GM10248 (cell line): Measurements from ENCODE around the gene TSPAN18.

Experiments used
- CTCF ChIA-PET: fragments of 300-600 bp; sonication (Branson Sonifier 250); formaldehyde crosslinking; extraction: SDS; loops from one replicate; lab custom pipeline; 2021; ENCODE audit warnings: antibody characterized with exemption; lab: Yijun Ruan, JAX
- POLR2A ChIA-PET: fragments of 350-650 bp; sonication (Branson Sonifier 250); formaldehyde crosslinking; extraction: SDS; loops from one replicate; lab custom pipeline; 2020; ENCODE audit warnings: antibody characterized with exemption; lab: Yijun Ruan, JAX
- DNase-seq: peaks from one replicate; pipeline ENCODE4 v3.0.0; 2012; ENCODE audit errors: extremely low spot score
- CTCF ChIP-seq: IDR thresholded peaks from 2 replicates; pipeline ENCODE4 v1.5.1; 2012; ENCODE audit warnings: mild to moderate bottlenecking, low read depth; ENCODE audit errors: extremely low read depth, missing control alignments, control extremely low read depth

The TSPAN18 gene

GRCh38 chr11:44949160-44950030, 222.6 kb downstream of the TSPAN18 start:
- peak; percentile 6 for TF ChIP-seq CTCF
- POLR2A ChIA-PET = no interaction called here
- CTCF ChIA-PET = interaction anchor here (1.0 to 24.4 kb wide), 4 partner anchors 9 to 154 kb away, joined by 3 to 899 read pairs (median 4); no protein-coding TSS in a partner anchor
- no peak for DNase-seq

DNA sequence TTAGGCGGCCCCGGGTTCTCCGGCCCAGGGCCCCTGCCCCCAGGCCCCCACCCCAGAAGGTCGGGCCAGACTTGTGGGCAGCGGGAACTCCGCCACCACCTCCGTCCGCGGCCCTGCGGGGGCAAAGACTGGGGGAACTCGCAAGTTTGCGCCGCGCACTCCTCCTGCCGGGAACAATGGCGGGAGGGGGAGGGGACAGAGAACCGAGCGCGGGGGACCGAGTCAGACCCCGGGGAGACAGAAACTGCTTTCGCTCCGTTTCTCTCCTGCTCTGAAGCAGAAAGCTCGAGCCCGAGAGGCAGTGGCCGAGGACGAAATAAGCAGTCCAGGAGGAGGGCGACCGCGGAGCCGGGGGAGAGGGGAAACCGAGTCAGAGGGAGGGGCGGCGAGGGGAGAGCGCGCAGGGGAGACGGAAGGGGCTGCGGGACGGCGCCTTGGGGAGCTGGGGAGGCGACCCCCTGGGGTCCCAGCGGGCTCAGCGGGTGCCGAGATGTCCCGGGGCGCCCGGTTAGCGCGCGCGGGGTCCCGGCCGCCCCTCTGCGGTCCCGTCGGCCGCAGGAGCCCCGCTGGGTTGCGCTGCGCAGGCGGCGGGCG, 223.4 kb downstream of the TSPAN18 start:
- ChIA-PET POLR2A (no interaction called here), CTCF (interaction anchor here (1.0 to 1.5 kb wide), 2 partner anchors 9 to 153 kb away, joined by 3 to 5 read pairs; no protein-coding TSS in a partner anchor)
- no peak for DNase-seq
- no peak for TF ChIP-seq CTCF

- peak; percentile 58 for DNase-seq
- ChIA-PET CTCF (interaction anchor here (1.0 to 1.5 kb wide), 2 partner anchors 10 to 153 kb away, joined by 3 to 5 read pairs; no protein-coding TSS in a partner anchor), POLR2A (no interaction called here)
- peak; percentile 45 for TF ChIP-seq CTCF
These were observed 224.1 kb downstream of the TSPAN18 start, which contains the start of gene TP53I11 for GRCh38 chr11:44950625-44951476. Gene TP53I11 (minus strand): TSS chr11:44950883. CDS start chr11:44938335, 12,548 bp downstream.

GRCh38 chr11:44952082-44952481, 225.3 kb downstream of the TSPAN18 start:
- POLR2A ChIA-PET = no interaction called here
- no peak for DNase-seq
- no peak for TF ChIP-seq CTCF
- CTCF ChIA-PET = interaction anchor here (1.7 kb wide), 1 partner anchor 16 kb away, joined by 7 read pairs; no protein-coding TSS in a partner anchor

DNA sequence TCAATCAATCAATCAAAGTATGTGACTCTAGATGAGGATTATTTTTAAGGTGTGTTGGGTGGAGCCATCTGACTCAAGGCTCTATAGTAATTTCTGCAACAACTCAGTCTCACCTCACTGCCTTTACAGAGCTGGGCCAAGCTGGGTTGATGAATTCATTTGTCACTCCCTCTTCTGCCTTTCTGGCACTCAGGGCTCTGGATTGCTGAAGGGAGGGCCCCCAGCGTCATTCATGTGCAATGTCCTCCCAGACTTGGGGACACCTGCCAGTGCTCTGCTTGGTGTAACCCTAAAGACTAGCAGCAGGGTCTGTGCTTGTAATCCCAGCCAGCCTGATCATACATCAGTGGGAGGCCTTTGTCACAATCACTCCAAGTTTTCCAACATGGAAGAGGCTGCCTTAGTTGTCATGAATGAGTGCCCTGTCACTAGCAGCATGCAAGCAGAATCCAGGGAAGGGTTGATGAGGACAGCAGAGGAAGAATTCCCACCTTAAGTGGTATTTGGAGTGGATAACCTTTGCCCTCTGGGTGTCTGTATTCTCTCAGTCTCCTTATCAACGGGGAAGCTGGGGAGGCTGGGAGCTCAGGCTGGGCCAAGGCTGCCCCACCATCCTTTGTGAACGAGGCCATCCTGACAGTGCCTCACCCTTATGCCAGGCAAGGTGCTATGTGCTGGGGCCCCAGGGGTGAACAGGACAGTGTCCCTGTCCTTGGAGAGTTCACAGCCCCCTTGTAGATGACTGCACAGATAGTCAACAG, 225.9 kb downstream of the TSPAN18 start:
- CTCF ChIA-PET = interaction anchor here (1.7 kb wide), 1 partner anchor 16 kb away, joined by 7 read pairs; no protein-coding TSS in a partner anchor
- no peak for TF ChIP-seq CTCF
- POLR2A ChIA-PET = no interaction called here
- DNase-seq = no peak
